Ovary (tissue), 3 donors: ENCODE results near the gene TTC28.
"Not testable (repeated sequence)": the region's sequence is repeated elsewhere in the genome, so short reads cannot be mapped to it uniquely, and the experiment has no call there.

Source experiments
- CTCF ChIP-seq, 3 donors: fragments of 450-650 bp in 2 of 3; fragments of 200-600 bp in 1 of 3; IDR thresholded peaks; one replicate each; pipeline versions ENCODE4 v1.5.1 to v1.8.0; 2016 to 2022; ENCODE audit warnings: antibody characterized with exemption in 3 of 3, mild to moderate bottlenecking in 1 of 3
- POLR2A ChIP-seq: fragments of 450-650 bp; IDR thresholded peaks from one replicate; pipeline ENCODE4 v1.6.1; 2017; ENCODE audit warnings: antibody characterized with exemption, mild to moderate bottlenecking, moderate library complexity
- donor health status: DM: no; HTN: no; CAD: no.

GRCh38 chr22:28491289-28491688 lies 188.4 kb downstream of the TTC28 start:
- TF ChIP-seq CTCF (IDR thresholded peaks at IDR 0.05); POLR2A: not testable (repeated sequence)
